ENCODE measurements around the gene STRADA. TPM values are rescaled to one million over a fixed set of nuclear protein-coding genes. Genes with fewer than 3 reads are reported as not detected.

STRADA gene
- total and polyA plus RNA-seq, 5 donors = 22.0 to 26.8 (median 25.1) TPM

- ATAC-seq = no peak
- peak in 1 of 3 donors; percentile 55 for DNase-seq
- no peaks in the 10 kb centered on the region for H3K9me3 ChIP-seq (ENCODE audit: control insufficient read depth, low read length)
- no peaks in the 10 kb centered on the region for H3K4me1 ChIP-seq (ENCODE audit: control insufficient read depth, insufficient read depth, low read length)
- H3K27ac ChIP-seq (ENCODE audit: low read length) = no peak overlapping the region
- intact Hi-C loops (cut with DNase I) = no loop called here
- 79% methylated on average over 12 of the region's 12 CpGs for WGBS
- H3K27me3 ChIP-seq (ENCODE audit: control insufficient read depth, insufficient read depth) = no peaks in the 10 kb centered on the region
- H3K4me3 ChIP-seq (ENCODE audit: low read length) = no peak overlapping the region
These were observed 47.2 kb downstream of the STRADA start for GRCh38 chr17:63694229-63694949.

GRCh38 chr17:63693411-63694113 is 48.0 kb downstream of the STRADA start:
- H3K27ac ChIP-seq (ENCODE audit: low read length) = no peak overlapping the region
- DNase-seq (peak in 2 of 3 donors; percentile 36 to 57), ATAC-seq (no peak)
- no peak overlapping the region for H3K4me3 ChIP-seq (ENCODE audit: low read length)
- intact Hi-C loops (cut with DNase I) = no loop called here
- H3K27me3 ChIP-seq (ENCODE audit: control insufficient read depth, insufficient read depth) = no peaks in the 10 kb centered on the region
- 85% methylated on average over 18 of the region's 18 CpGs for WGBS
- H3K9me3 ChIP-seq (ENCODE audit: control insufficient read depth, low read length) = no peaks in the 10 kb centered on the region
- no peaks in the 10 kb centered on the region for H3K4me1 ChIP-seq (ENCODE audit: control insufficient read depth, insufficient read depth, low read length)

GRCh38 chr17:63692195-63692816 is 49.3 kb downstream of the STRADA start:
- ATAC-seq = no peak
- no peaks in the 10 kb centered on the region for H3K4me1 ChIP-seq (ENCODE audit: control insufficient read depth, insufficient read depth, low read length)

GRCh38 chr17:63689479-63689878 is 52.1 kb downstream of the STRADA start:
- intact Hi-C loops (cut with DNase I) = no loop called here
- Histone ChIP-seq H3K27me3 (ENCODE audit: control insufficient read depth, insufficient read depth) (no peaks in the 10 kb centered on the region), H3K4me3 (ENCODE audit: low read length) (no peak overlapping the region), H3K9me3 (ENCODE audit: control insufficient read depth, low read length) (no peaks in the 10 kb centered on the region), H3K27ac (ENCODE audit: low read length) (no peak overlapping the region), H3K4me1 (ENCODE audit: control insufficient read depth, insufficient read depth, low read length) (peaks cover 2% of the 10 kb centered on the region)
- WGBS = 95% methylated on average over 14 of the region's 14 CpGs
- DNase-seq (peak in 1 of 3 donors; percentile 45), ATAC-seq (no peak)

More at GRCh38 chr17:63692195-63692816, 49.3 kb downstream of the STRADA start:
- DNase-seq = no peak
- intact Hi-C loops (cut with DNase I) = no loop called here
- WGBS = 91% methylated on average over 11 of the region's 11 CpGs
- no peaks in the 10 kb centered on the region for H3K9me3 ChIP-seq (ENCODE audit: control insufficient read depth, low read length)
- no peak overlapping the region for H3K4me3 ChIP-seq (ENCODE audit: low read length)
- H3K27ac ChIP-seq (ENCODE audit: low read length) = no peak overlapping the region
- no peaks in the 10 kb centered on the region for H3K27me3 ChIP-seq (ENCODE audit: control insufficient read depth, insufficient read depth)

- intact Hi-C loops (cut with DNase I) = no loop called here
These were observed 53.1 kb downstream of the STRADA start for GRCh38 chr17:63688396-63689020.

GRCh38 chr17:63686138-63686685 is 55.4 kb downstream of the STRADA start:
- no peaks in the 10 kb centered on the region for H3K27me3 ChIP-seq (ENCODE audit: control insufficient read depth, insufficient read depth)
- no peak overlapping the region for H3K4me3 ChIP-seq (ENCODE audit: low read length)
- intact Hi-C loops (cut with DNase I) = no loop called here
- DNase-seq = no peak
- no peak for ATAC-seq
- H3K4me1 ChIP-seq (ENCODE audit: control insufficient read depth, insufficient read depth, low read length) = peaks cover 2% of the 10 kb centered on the region
- no peak overlapping the region for H3K27ac ChIP-seq (ENCODE audit: low read length)
- H3K9me3 ChIP-seq (ENCODE audit: control insufficient read depth, low read length) = no peaks in the 10 kb centered on the region
- WGBS = 99% methylated on average over 3 of the region's 3 CpGs

More at GRCh38 chr17:63688396-63689020, 53.1 kb downstream of the STRADA start:
- no peaks in the 10 kb centered on the region for H3K9me3 ChIP-seq (ENCODE audit: control insufficient read depth, low read length)
- 83% methylated on average over 12 of the region's 12 CpGs for WGBS
- ATAC-seq = no peak
- no peak for DNase-seq
- H3K4me1 ChIP-seq (ENCODE audit: control insufficient read depth, insufficient read depth, low read length) = peaks cover 2% of the 10 kb centered on the region
- no peak overlapping the region for H3K27ac ChIP-seq (ENCODE audit: low read length)
- H3K4me3 ChIP-seq (ENCODE audit: low read length) = no peak overlapping the region
- H3K27me3 ChIP-seq (ENCODE audit: control insufficient read depth, insufficient read depth) = no peaks in the 10 kb centered on the region

- Histone ChIP-seq H3K27ac (ENCODE audit: low read length) (no peak overlapping the region), H3K9me3 (ENCODE audit: control insufficient read depth, low read length) (no peaks in the 10 kb centered on the region), H3K27me3 (ENCODE audit: control insufficient read depth, insufficient read depth) (no peaks in the 10 kb centered on the region), H3K4me1 (ENCODE audit: control insufficient read depth, insufficient read depth, low read length) (peaks cover 2% of the 10 kb centered on the region), H3K4me3 (ENCODE audit: low read length) (no peak overlapping the region)
- DNase-seq (no peak), ATAC-seq (no peak)
- WGBS = 94% methylated on average over 3 of the region's 3 CpGs
- intact Hi-C loops (cut with DNase I) = no loop called here
These were observed 56.0 kb downstream of the STRADA start for GRCh38 chr17:63685578-63685977.

- intact Hi-C loops (cut with DNase I) = no loop called here
- 53% methylated on average over 2 of the region's 2 CpGs for WGBS
- H3K4me1 ChIP-seq (ENCODE audit: control insufficient read depth, insufficient read depth, low read length) = peaks cover 2% of the 10 kb centered on the region
- DNase-seq (no peak), ATAC-seq (peak in 1 of 2 donors; percentile 44)
- H3K4me3 ChIP-seq (ENCODE audit: low read length) = no peak overlapping the region
- H3K9me3 ChIP-seq (ENCODE audit: control insufficient read depth, low read length) = no peaks in the 10 kb centered on the region
- H3K27me3 ChIP-seq (ENCODE audit: control insufficient read depth, insufficient read depth) = no peaks in the 10 kb centered on the region
- H3K27ac ChIP-seq (ENCODE audit: low read length) = no peak overlapping the region
These were observed 56.6 kb downstream of the STRADA start for GRCh38 chr17:63685041-63685440.

- ATAC-seq = no peak
- H3K27ac ChIP-seq (ENCODE audit: low read length) = no peak overlapping the region
- intact Hi-C loops (cut with DNase I) = no loop called here
- no peaks in the 10 kb centered on the region for H3K27me3 ChIP-seq (ENCODE audit: control insufficient read depth, insufficient read depth)
- no peaks in the 10 kb centered on the region for H3K9me3 ChIP-seq (ENCODE audit: control insufficient read depth, low read length)
- peaks cover 2% of the 10 kb centered on the region for H3K4me1 ChIP-seq (ENCODE audit: control insufficient read depth, insufficient read depth, low read length)
- no peak for DNase-seq
- no peak overlapping the region for H3K4me3 ChIP-seq (ENCODE audit: low read length)
These were observed 58.6 kb downstream of the STRADA start for GRCh38 chr17:63682981-63683380.

- no peak for DNase-seq
- H3K9me3 ChIP-seq (ENCODE audit: control insufficient read depth, low read length) = no peaks in the 10 kb centered on the region
- 91% methylated on average over 1 of the region's 1 CpG for WGBS
- no peaks in the 10 kb centered on the region for H3K27me3 ChIP-seq (ENCODE audit: control insufficient read depth, insufficient read depth)
- intact Hi-C loops (cut with DNase I) = no loop called here
- ATAC-seq = no peak
- H3K27ac ChIP-seq (ENCODE audit: low read length) = no peak overlapping the region
- no peak overlapping the region for H3K4me3 ChIP-seq (ENCODE audit: low read length)
- H3K4me1 ChIP-seq (ENCODE audit: control insufficient read depth, insufficient read depth, low read length) = peaks cover 6% of the 10 kb centered on the region
These were observed 59.2 kb downstream of the STRADA start for GRCh38 chr17:63682441-63682840.
